OCI-LY1 (cell line): ENCODE results near the gene KRTAP5-1.

Source experiments
- CTCF ChIP-seq: fragments of 200-600 bp; sonication (generic), shearing (Covaris generic); IDR thresholded peaks from 2 replicates; pipeline ENCODE4 v1.5.1; 2017; ENCODE audit warnings: mild to moderate bottlenecking, antibody characterized with exemption, low read length, moderate library complexity, mixed read lengths
- EZH2 ChIP-seq: fragments of 200-600 bp; sonication (generic), shearing (Covaris generic); IDR thresholded peaks from 2 replicates; pipeline ENCODE4 v1.8.0; 2017; ENCODE audit warnings: borderline replicate concordance, mixed run types, mild to moderate bottlenecking, antibody characterized with exemption, low read length, moderate library complexity, mixed read lengths

- TF ChIP-seq CTCF (no peak), EZH2 (no peak)
Measured at GRCh38 chr11:1574933-1575242, 10.2 kb downstream of the KRTAP5-1 start.
